Effector memory CD8-positive, alpha-beta T cell (primary cell): ENCODE data around the gene ST6GALNAC4.

Experiments used
- ATAC-seq: fragments of 150-1000 bp; cut with Tn5 transposase; replicated peaks from 2 replicates; pipeline ENCODE4 v1.10.0; 2021; ENCODE audit warnings: mild to moderate bottlenecking, moderate library complexity
- DNase-seq, 3 experiments: peaks; one replicate each; pipeline ENCODE4 v3.0.0; 2021
- H3K27ac Mint-ChIP-seq, 2 donors: one replicate each; pipeline ENCODE4 v1.8.0; 2022; ENCODE audit warnings: mild to moderate bottlenecking in 2 of 2, mixed read lengths in 2 of 2, moderate library complexity in 2 of 2
- H3K27me3 Mint-ChIP-seq, 2 donors: one replicate each; pipeline ENCODE4 v1.8.0; 2022; ENCODE audit warnings: mixed read lengths in 2 of 2
- H3K36me3 Mint-ChIP-seq: one replicate; pipeline ENCODE4 v1.8.0; 2022; ENCODE audit warnings: mild to moderate bottlenecking, moderate library complexity, mixed read lengths; ENCODE audit not compliant: insufficient read depth
- H3K4me1 Mint-ChIP-seq, 2 donors: one replicate each; pipeline ENCODE4 v1.8.0; 2022; ENCODE audit warnings: low read depth in 2 of 2, mixed read lengths in 2 of 2
- H3K4me3 Mint-ChIP-seq, 2 donors: one replicate each; pipeline ENCODE4 v1.8.0; 2022; ENCODE audit warnings: mild to moderate bottlenecking in 2 of 2, mixed read lengths in 2 of 2, moderate library complexity in 2 of 2
- H3K9me3 Mint-ChIP-seq, 2 donors: one replicate each; pipeline ENCODE4 v1.8.0; 2022; ENCODE audit warnings: mixed read lengths in 2 of 2

ST6GALNAC4 gene

GRCh38 chr9:127954831-127955293 lies 38.0 kb upstream of the ST6GALNAC4 start:
- ATAC-seq: no peak
- peak overlapping the region; percentile 56 to 67 for H3K4me3 Mint-ChIP-seq
- no peaks in the 10 kb centered on the region for H3K27me3 Mint-ChIP-seq
- no peak for DNase-seq
- no peaks in the 10 kb centered on the region for H3K9me3 Mint-ChIP-seq
- peaks cover 38 to 57% of the 10 kb centered on the region in 2 donors for H3K4me1 Mint-ChIP-seq
- H3K27ac Mint-ChIP-seq: peak overlapping the region; percentile 30 to 85
- H3K36me3 Mint-ChIP-seq: peaks cover 71% of the 10 kb centered on the region

- Mint-ChIP-seq H3K27me3 (no peaks in the 10 kb centered on the region), H3K4me3 (peak overlapping the region in 1 of 2 donors; percentile 56), H3K36me3 (peaks cover 76% of the 10 kb centered on the region)
Measured at GRCh38 chr9:127953768-127954505, 37.1 kb upstream of the ST6GALNAC4 start.

GRCh38 chr9:127953154-127953553 lies 36.3 kb upstream of the ST6GALNAC4 start:
- ATAC-seq (no peak), DNase-seq (no peak)
- Mint-ChIP-seq H3K4me1 (peaks cover 31 to 46% of the 10 kb centered on the region in 2 donors), H3K9me3 (no peaks in the 10 kb centered on the region), H3K4me3 (no peak overlapping the region), H3K27me3 (no peaks in the 10 kb centered on the region), H3K27ac (peak overlapping the region in 1 of 2 donors; percentile 85), H3K36me3 (peaks cover 77% of the 10 kb centered on the region)

More at GRCh38 chr9:127953768-127954505, 37.1 kb upstream of the ST6GALNAC4 start:
- Mint-ChIP-seq H3K27ac (peak overlapping the region in 1 of 2 donors; percentile 85), H3K4me1 (peaks cover 31 to 49% of the 10 kb centered on the region in 2 donors), H3K9me3 (no peaks in the 10 kb centered on the region)
- ATAC-seq (no peak), DNase-seq (no peak)

GRCh38 chr9:127950513-127951289 lies 33.9 kb upstream of the ST6GALNAC4 start:
- H3K4me3 Mint-ChIP-seq: no peak overlapping the region
- H3K9me3 Mint-ChIP-seq: no peaks in the 10 kb centered on the region
- H3K36me3 Mint-ChIP-seq: peaks cover 91% of the 10 kb centered on the region
- H3K4me1 Mint-ChIP-seq: peaks cover 26 to 40% of the 10 kb centered on the region in 2 donors
- H3K27me3 Mint-ChIP-seq: no peaks in the 10 kb centered on the region
- no peak for DNase-seq
- no peak for ATAC-seq
- H3K27ac Mint-ChIP-seq: peak overlapping the region; percentile 81 to 82

- Mint-ChIP-seq H3K4me1 (peaks cover 20 to 33% of the 10 kb centered on the region in 2 donors), H3K36me3 (peaks cover 91% of the 10 kb centered on the region), H3K27ac (peak overlapping the region; percentile 38 to 81), H3K9me3 (no peaks in the 10 kb centered on the region), H3K27me3 (no peaks in the 10 kb centered on the region), H3K4me3 (no peak overlapping the region)
- no peak for DNase-seq
- no peak for ATAC-seq
Measured at GRCh38 chr9:127949827-127950512, 33.1 kb upstream of the ST6GALNAC4 start.

- ATAC-seq (no peak), DNase-seq (no peak)
- Mint-ChIP-seq H3K36me3 (peaks cover 88% of the 10 kb centered on the region), H3K4me1 (peaks cover 11 to 24% of the 10 kb centered on the region in 2 donors), H3K9me3 (no peaks in the 10 kb centered on the region), H3K4me3 (no peak overlapping the region), H3K27me3 (no peaks in the 10 kb centered on the region), H3K27ac (peak overlapping the region; percentile 60 to 82)
Measured at GRCh38 chr9:127947841-127948710, 31.2 kb upstream of the ST6GALNAC4 start.

- H3K36me3 Mint-ChIP-seq: peaks cover 85% of the 10 kb centered on the region
Measured at GRCh38 chr9:127946728-127947127, 29.9 kb upstream of the ST6GALNAC4 start.

GRCh38 chr9:127945942-127946341 lies 29.1 kb upstream of the ST6GALNAC4 start:
- DNase-seq (no peak), ATAC-seq (no peak)
- peaks cover 15 to 26% of the 10 kb centered on the region in 2 donors for H3K4me1 Mint-ChIP-seq
- H3K4me3 Mint-ChIP-seq: no peak overlapping the region
- H3K27ac Mint-ChIP-seq: peak overlapping the region; percentile 8 to 15
- H3K36me3 Mint-ChIP-seq: peaks cover 80% of the 10 kb centered on the region
- no peaks in the 10 kb centered on the region for H3K27me3 Mint-ChIP-seq
- H3K9me3 Mint-ChIP-seq: no peaks in the 10 kb centered on the region

More at GRCh38 chr9:127946728-127947127, 29.9 kb upstream of the ST6GALNAC4 start:
- Mint-ChIP-seq H3K27me3 (no peaks in the 10 kb centered on the region), H3K4me3 (no peak overlapping the region), H3K9me3 (no peaks in the 10 kb centered on the region), H3K4me1 (peaks cover 15 to 26% of the 10 kb centered on the region in 2 donors), H3K27ac (peak overlapping the region in 1 of 2 donors; percentile 60)
- no peak for DNase-seq
- no peak for ATAC-seq

GRCh38 chr9:127945338-127945737 lies 28.5 kb upstream of the ST6GALNAC4 start:
- H3K9me3 Mint-ChIP-seq: no peaks in the 10 kb centered on the region
- H3K4me1 Mint-ChIP-seq: peaks cover 15 to 22% of the 10 kb centered on the region in 2 donors
- ATAC-seq: no peak
- peaks cover 81% of the 10 kb centered on the region for H3K36me3 Mint-ChIP-seq
- DNase-seq: no peak
- peak overlapping the region in 1 of 2 donors; percentile 15 for H3K27ac Mint-ChIP-seq
- H3K27me3 Mint-ChIP-seq: no peaks in the 10 kb centered on the region
- no peak overlapping the region for H3K4me3 Mint-ChIP-seq

GRCh38 chr9:127944586-127945218 lies 27.9 kb upstream of the ST6GALNAC4 start:
- Mint-ChIP-seq H3K4me3 (no peak overlapping the region), H3K4me1 (peaks cover 13 to 20% of the 10 kb centered on the region in 2 donors), H3K9me3 (no peaks in the 10 kb centered on the region), H3K36me3 (peaks cover 80% of the 10 kb centered on the region), H3K27ac (peak overlapping the region in 1 of 2 donors; percentile 15), H3K27me3 (no peaks in the 10 kb centered on the region)
- no peak for DNase-seq
- ATAC-seq: no peak

- H3K27ac Mint-ChIP-seq: peak overlapping the region; percentile 1 to 15
- peaks cover 81% of the 10 kb centered on the region for H3K36me3 Mint-ChIP-seq
- no peaks in the 10 kb centered on the region for H3K27me3 Mint-ChIP-seq
Measured at GRCh38 chr9:127943731-127944144, 26.9 kb upstream of the ST6GALNAC4 start.

More at GRCh38 chr9:127943731-127944144, 26.9 kb upstream of the ST6GALNAC4 start:
- ATAC-seq (peak; percentile 81), DNase-seq (peak; percentile 59 to 69 (median 60))
- Mint-ChIP-seq H3K4me3 (peak overlapping the region in 1 of 2 donors; percentile 19), H3K9me3 (no peaks in the 10 kb centered on the region), H3K4me1 (peaks cover 12 to 19% of the 10 kb centered on the region in 2 donors)
